HG02763 (cell line): ENCODE data around the gene VAV3.
"Not testable (repeated sequence)": the region's sequence is repeated elsewhere in the genome, so short reads cannot be mapped to it uniquely, and the experiment has no call there.

Experiments used
- ATAC-seq: cut with Tn5 transposase; IDR thresholded peaks from one replicate; pipeline ENCODE4 v1.9.1; 2021; ENCODE audit warnings: mild to moderate bottlenecking, moderate library complexity; ENCODE audit not compliant: unreplicated experiment

Gene VAV3

GRCh38 chr1:107895403-107896191, 69.4 kb downstream of the VAV3 start:
- no peak for ATAC-seq

GRCh38 chr1:107894605-107895004, 70.4 kb downstream of the VAV3 start:
- ATAC-seq, result no peak

- ATAC-seq, result not testable (repeated sequence)
Measured at GRCh38 chr1:107893350-107893749, 71.6 kb downstream of the VAV3 start.

- no peak for ATAC-seq
Measured at GRCh38 chr1:107889524-107889923, 75.5 kb downstream of the VAV3 start.

- ATAC-seq, result no peak
Measured at GRCh38 chr1:107883562-107883961, 81.4 kb downstream of the VAV3 start.

- ATAC-seq, result no peak
Measured at GRCh38 chr1:107879927-107880326, 85.1 kb downstream of the VAV3 start.

GRCh38 chr1:107879346-107879745, 85.6 kb downstream of the VAV3 start:
- ATAC-seq, result no peak

- no peak for ATAC-seq
Measured at GRCh38 chr1:107877745-107878144, 87.2 kb downstream of the VAV3 start.

- no peak for ATAC-seq
Measured at GRCh38 chr1:107877092-107877491, 87.9 kb downstream of the VAV3 start.

- ATAC-seq, result no peak
Measured at GRCh38 chr1:107875689-107876088, 89.3 kb downstream of the VAV3 start.

GRCh38 chr1:107874221-107874620, 90.8 kb downstream of the VAV3 start:
- no peak for ATAC-seq

- ATAC-seq, result no peak
Measured at GRCh38 chr1:107871687-107872395, 93.1 kb downstream of the VAV3 start.

GRCh38 chr1:107871259-107871658, 93.7 kb downstream of the VAV3 start:
- no peak for ATAC-seq

GRCh38 chr1:107870696-107871095, 94.3 kb downstream of the VAV3 start:
- no peak for ATAC-seq

GRCh38 chr1:107867897-107868296, 97.1 kb downstream of the VAV3 start:
- no peak for ATAC-seq

GRCh38 chr1:107867422-107867821, 97.6 kb downstream of the VAV3 start:
- ATAC-seq, result no peak

- ATAC-seq, result no peak
Measured at GRCh38 chr1:107866870-107867269, 98.1 kb downstream of the VAV3 start.

GRCh38 chr1:107865627-107866026, 99.4 kb downstream of the VAV3 start:
- ATAC-seq, result no peak

GRCh38 chr1:107863342-107863741, 101.6 kb downstream of the VAV3 start:
- ATAC-seq, result no peak

GRCh38 chr1:107862064-107862463, 102.9 kb downstream of the VAV3 start:
- no peak for ATAC-seq

GRCh38 chr1:107858323-107858722, 106.7 kb downstream of the VAV3 start:
- ATAC-seq, result no peak

GRCh38 chr1:107851418-107851817, 113.6 kb downstream of the VAV3 start:
- ATAC-seq, result no peak
